Measurements from ENCODE around the gene MOBP. TPM values are rescaled to one million over a fixed set of nuclear protein-coding genes. Genes with fewer than 3 reads are reported as not detected.

The MOBP gene
- total and polyA plus RNA-seq, 2 of the 4 experiments (the other 2 are of a cell fraction) = not detected

DNA sequence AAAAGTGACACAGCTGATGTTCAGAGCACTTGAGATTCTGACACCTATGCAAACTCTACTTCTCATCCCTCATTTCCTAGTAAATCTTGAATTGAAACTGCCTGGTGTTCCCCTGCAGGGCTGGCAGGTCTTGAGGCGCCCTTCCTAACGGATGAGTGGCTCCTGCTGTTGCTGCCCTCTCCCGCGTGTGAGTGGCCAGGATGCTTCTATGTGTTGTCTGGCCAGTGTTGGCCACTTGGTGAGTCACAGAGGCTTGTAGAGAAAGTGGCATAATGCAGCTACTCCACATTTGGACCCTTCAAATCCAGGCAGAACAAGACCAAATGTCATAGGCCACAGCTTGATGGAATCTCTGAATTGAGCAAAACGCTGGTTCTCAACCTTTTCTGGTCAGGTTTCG lies 63.6 kb downstream of the MOBP start:
- ATAC-seq (ENCODE audit: low read depth) = no peak
- no peak overlapping the region for H4K8ac ChIP-seq (ENCODE audit: low read depth in 2 of 2, low read length in 2 of 2)
- H3K79me1 ChIP-seq (ENCODE audit: low read depth in 1 of 2, low read length in 2 of 2) = no peaks in the 10 kb centered on the region
- H4K91ac ChIP-seq (ENCODE audit: insufficient read depth, low read depth, low read length) = no peak overlapping the region
- no peak overlapping the region for H3K4ac ChIP-seq (ENCODE audit: low read depth, low read length)
- H3K4me2 ChIP-seq (ENCODE audit: low read depth, low read length) = no peak overlapping the region
- no peaks in the 10 kb centered on the region for H3K9me1 ChIP-seq (ENCODE audit: insufficient read depth, low read length)
- H2BK120ac ChIP-seq (ENCODE audit: low read depth, low read length) = no peak overlapping the region
- H3K4me3 ChIP-seq (ENCODE audit: insufficient read depth, low read depth, low read length) = no peak overlapping the region
- dilution Hi-C loops (cut with HindIII; ENCODE audit: low sequenced_read_pairs, unreplicated experiment) = no loop called here
- WGBS, 2 experiments (ENCODE audit: extremely low coverage in 2 of 2, insufficient read length in 1 of 2) = no CpG with 5 or more reads among the region's 6 CpGs
- ChIA-PET POLR2A (ENCODE audit: unreplicated experiment) (no interaction called here), CTCF (interaction anchor here (1.5 kb wide), 1 partner anchor 11 kb away, joined by 3 read pairs; no protein-coding TSS in a partner anchor)
- BruUV-seq (replicated peaks) = no TSS peak
- H2AK5ac ChIP-seq (ENCODE audit: low read depth, low read length) = no peak overlapping the region
- no peak overlapping the region for H3K14ac ChIP-seq (replicated peaks; ENCODE audit: low read depth, low read length)
- H3K36me3 ChIP-seq (ENCODE audit: control insufficient read depth, insufficient read depth, low read length) = no peaks in the 10 kb centered on the region
- H3K4me1 ChIP-seq (ENCODE audit: control insufficient read depth, insufficient read depth, low read length) = no peaks in the 10 kb centered on the region
- no peak overlapping the region for H3K27ac ChIP-seq (ENCODE audit: insufficient read depth, low read length)
- in situ Hi-C loops (cut with MboI; ENCODE audit: low sequenced_read_pairs) = no loop called here
- H3K27me3 ChIP-seq (ENCODE audit: control insufficient read depth, insufficient read depth, low read length) = no peaks in the 10 kb centered on the region
- no peak overlapping the region for H3K56ac ChIP-seq (ENCODE audit: extremely low read depth, insufficient read depth, low read length)
- H2BK15ac ChIP-seq (ENCODE audit: low read depth, low read length) = no peak overlapping the region
- H2AFZ ChIP-seq (replicated peaks; ENCODE audit: low read length, poor library complexity) = no peak overlapping the region
- H3K9ac ChIP-seq (ENCODE audit: low read depth, low read length) = no peak overlapping the region
- no peak overlapping the region for H2AK9ac ChIP-seq (replicated peaks; ENCODE audit: low read depth, low read length, poor library complexity)
- H2BK5ac ChIP-seq (ENCODE audit: low read depth, low read length, poor library complexity, severe bottlenecking) = no peak overlapping the region
- no peak overlapping the region for H2BK20ac ChIP-seq (ENCODE audit: low read depth, low read length)
- no peak overlapping the region for H4K5ac ChIP-seq (ENCODE audit: low read depth, low read length)
- no peaks in the 10 kb centered on the region; the same call in 1 of the 2 replicates for H3K9me3 ChIP-seq (ENCODE audit: control insufficient read depth, insufficient read depth, low read length)
- no peak overlapping the region for H3K23ac ChIP-seq (ENCODE audit: low read depth, low read length)
- no peak for DNase-seq
- TF ChIP-seq, protein P1, sequence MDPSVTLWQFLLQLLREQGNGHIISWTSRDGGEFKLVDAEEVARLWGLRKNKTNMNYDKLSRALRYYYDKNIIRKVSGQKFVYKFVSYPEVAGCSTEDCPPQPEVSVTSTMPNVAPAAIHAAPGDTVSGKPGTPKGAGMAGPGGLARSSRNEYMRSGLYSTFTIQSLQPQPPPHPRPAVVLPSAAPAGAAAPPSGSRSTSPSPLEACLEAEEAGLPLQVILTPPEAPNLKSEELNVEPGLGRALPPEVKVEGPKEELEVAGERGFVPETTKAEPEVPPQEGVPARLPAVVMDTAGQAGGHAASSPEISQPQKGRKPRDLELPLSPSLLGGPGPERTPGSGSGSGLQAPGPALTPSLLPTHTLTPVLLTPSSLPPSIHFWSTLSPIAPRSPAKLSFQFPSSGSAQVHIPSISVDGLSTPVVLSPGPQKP (IDR thresholded peaks at IDR 0.05; ENCODE audit: borderline replicate concordance, low read depth, low read length) = no peak
- TF ChIP-seq, protein P2, sequence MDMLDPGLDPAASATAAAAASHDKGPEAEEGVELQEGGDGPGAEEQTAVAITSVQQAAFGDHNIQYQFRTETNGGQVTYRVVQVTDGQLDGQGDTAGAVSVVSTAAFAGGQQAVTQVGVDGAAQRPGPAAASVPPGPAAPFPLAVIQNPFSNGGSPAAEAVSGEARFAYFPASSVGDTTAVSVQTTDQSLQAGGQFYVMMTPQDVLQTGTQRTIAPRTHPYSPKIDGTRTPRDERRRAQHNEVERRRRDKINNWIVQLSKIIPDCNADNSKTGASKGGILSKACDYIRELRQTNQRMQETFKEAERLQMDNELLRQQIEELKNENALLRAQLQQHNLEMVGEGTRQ (IDR thresholded peaks at IDR 0.05; ENCODE audit: low read depth, low read length) = no peak
- TF ChIP-seq RAD21 (IDR thresholded peaks at IDR 0.05; ENCODE audit: low read length) (no peak), MXI1 (IDR thresholded peaks at IDR 0.05; ENCODE audit: borderline replicate concordance, low read depth, low read length) (no peak), BHLHE40 (IDR thresholded peaks at IDR 0.05; ENCODE audit: low read depth, low read length) (no peak), SMC3 (IDR thresholded peaks at IDR 0.05; ENCODE audit: low read depth, low read length) (no peak), CEBPB (IDR thresholded peaks at IDR 0.05; ENCODE audit: low read depth, low read length) (no peak), RFX5 (IDR thresholded peaks at IDR 0.05; ENCODE audit: low read depth, low read length) (no peak), CHD1 (IDR thresholded peaks at IDR 0.05; ENCODE audit: low read depth, low read length) (no peak)
- intact Hi-C loops (cut with micrococcal nuclease) = no loop called here
- no peak overlapping the region for H3K18ac ChIP-seq (ENCODE audit: low read depth, low read length)
- no peaks in the 10 kb centered on the region for H4K20me1 ChIP-seq (ENCODE audit: insufficient read depth, low read length)
